HG03565 (cell line): Measurements from ENCODE around the gene C11orf97.

ENCODE experiments used
- ATAC-seq: cut with Tn5 transposase; IDR thresholded peaks from one replicate; pipeline ENCODE4 v1.9.1; 2021; ENCODE audit warnings: mild to moderate bottlenecking, moderate library complexity; ENCODE audit not compliant: unreplicated experiment

C11orf97 gene

DNA sequence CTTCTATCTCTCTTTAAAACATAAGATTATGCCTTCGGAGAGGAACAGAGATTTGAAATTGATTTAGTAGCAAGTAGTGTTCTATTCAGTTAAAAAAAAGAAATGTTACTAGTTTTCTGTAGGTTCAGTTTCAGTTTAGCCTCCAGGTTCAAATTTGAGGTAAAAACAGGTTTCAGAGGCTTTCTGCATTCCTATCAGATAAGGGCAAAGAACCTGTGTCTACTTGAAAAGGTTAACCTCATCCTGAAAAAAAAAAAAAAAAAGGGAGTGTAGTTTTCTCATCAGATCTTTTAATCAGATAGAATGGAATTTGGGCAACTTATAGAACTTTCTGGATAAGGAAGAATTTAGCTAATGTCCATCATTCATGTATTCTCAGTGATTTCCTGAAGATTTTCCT lies 12.1 kb downstream of the C11orf97 start:
- no peak for ATAC-seq

DNA sequence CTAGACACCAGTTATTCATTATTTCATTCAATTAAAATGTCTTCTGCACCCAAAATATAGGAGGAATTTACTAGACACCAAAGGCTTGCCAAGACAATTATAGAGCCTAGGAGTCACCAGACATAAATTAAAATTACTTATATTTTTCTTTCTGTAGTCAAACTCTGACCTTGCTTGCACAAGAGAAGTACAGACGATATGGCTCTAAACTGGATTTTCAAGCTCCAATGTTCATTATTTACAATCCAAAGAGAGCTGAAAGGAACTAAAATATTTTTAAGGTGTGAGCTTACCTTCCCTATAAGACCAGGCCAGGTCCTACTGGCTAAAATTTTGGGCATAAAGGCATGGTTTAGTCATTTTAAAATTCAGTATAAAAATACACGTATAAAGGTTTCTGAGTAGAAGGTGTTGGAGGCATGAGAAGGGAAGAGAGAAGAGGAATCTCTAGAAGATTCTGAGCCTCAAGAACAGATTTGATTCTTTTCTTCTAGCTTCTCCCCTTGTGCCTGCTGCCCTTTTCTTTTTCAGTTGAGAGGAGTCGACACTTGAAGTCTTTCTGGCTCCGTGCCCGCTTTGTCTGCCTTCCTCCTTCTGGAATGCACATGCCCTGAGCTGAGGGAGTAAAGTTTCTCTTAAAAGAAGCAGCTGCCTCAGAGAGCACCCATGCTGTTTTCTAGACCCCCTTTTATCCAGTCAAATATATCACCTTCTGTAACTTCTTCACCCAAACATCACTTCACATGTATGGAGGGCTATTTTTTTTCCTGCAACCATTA lies 13.5 kb downstream of the C11orf97 start:
- ATAC-seq, result no peak

DNA sequence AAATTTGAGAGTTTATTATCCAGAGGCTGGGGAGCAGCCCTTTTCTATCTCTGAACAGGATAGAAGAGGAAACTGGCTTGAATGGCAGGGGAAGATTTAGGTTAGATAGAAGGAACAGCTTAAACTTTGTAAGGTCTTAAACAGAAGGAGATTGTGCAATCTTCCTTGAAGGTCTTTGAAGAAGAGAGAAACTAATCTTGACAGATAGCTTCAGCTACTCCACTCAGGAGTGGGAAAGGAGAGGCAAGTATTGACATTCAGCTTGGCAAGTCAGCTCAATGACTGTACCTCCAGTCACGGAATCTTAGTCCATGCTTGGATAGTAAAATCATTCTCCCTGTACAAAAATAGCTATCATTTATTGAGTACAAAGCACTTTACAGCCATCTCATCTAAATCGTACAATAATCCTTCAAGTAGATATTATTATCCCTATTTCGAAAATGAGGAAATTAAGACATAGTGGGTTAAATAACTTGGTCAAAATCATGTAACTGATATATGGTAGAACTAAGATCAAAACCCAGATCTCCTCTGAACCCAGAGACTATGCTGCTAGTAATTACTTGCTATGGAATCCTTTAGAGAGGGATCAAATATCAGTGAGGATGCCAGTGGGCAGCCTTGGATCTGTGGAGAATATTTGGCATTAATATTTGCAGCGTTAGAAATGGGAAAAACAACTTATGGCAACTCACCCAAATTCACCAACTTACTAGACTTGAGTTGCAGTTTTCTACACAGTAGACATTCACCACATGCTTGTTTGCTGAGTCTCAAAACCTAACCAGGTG lies 14.6 kb downstream of the C11orf97 start:
- ATAC-seq, result no peak

DNA sequence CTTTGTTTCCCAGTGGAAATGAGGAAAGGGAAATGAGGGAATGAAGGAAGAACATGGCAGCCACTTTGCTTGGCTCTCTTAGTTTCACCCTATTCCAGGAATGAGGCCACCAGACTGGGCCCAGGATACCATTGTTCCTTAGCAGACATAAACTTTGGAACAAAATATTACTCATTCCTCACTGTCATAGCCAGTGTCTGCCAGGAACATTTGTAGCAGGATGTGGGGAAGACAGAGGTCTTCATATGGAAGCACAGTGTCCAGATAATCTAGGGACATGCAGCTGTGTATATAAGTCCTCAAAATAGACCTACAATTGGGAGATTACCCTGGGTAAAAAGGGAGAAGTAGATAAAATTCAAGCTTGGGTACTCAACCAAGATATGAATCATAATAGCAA lies 16.3 kb downstream of the C11orf97 start:
- no peak for ATAC-seq

DNA sequence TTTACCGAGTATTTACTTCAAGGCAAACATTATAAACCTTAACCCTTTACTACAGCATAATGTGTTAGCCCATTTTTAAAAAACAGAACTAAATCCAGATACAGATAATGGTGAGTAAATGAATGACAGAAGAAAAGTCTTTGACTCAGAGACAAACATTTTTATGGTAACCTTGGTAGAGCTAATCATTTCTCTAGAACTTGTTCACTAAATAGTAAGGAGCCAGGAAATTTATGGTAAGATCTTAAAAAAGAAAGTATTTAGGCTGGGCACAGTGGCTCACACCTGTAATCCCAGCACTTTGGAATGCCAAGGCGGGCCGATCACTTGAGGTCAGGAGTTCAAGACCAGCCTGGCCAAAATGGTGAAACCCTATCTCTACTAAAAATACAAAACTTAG lies 19.9 kb downstream of the C11orf97 start:
- ATAC-seq, result no peak

DNA sequence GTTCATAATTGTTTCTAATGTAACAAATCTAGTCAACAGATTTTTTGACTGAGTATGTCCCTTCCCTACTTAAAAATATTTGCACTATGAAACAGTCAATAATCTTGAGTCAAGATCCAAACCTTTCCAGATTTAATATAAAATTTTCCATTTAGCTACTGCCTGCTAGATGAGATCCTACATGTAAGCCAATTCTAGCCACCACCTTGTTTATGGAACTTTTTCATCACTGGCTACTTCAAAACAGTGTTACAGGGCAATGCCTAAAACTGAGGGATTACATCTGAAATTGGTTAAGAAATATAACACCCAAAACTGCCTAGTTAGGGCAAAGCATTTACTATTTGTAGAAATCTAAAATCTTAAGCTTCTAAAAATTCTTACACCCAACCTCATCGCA lies 20.9 kb downstream of the C11orf97 start:
- no peak for ATAC-seq

DNA sequence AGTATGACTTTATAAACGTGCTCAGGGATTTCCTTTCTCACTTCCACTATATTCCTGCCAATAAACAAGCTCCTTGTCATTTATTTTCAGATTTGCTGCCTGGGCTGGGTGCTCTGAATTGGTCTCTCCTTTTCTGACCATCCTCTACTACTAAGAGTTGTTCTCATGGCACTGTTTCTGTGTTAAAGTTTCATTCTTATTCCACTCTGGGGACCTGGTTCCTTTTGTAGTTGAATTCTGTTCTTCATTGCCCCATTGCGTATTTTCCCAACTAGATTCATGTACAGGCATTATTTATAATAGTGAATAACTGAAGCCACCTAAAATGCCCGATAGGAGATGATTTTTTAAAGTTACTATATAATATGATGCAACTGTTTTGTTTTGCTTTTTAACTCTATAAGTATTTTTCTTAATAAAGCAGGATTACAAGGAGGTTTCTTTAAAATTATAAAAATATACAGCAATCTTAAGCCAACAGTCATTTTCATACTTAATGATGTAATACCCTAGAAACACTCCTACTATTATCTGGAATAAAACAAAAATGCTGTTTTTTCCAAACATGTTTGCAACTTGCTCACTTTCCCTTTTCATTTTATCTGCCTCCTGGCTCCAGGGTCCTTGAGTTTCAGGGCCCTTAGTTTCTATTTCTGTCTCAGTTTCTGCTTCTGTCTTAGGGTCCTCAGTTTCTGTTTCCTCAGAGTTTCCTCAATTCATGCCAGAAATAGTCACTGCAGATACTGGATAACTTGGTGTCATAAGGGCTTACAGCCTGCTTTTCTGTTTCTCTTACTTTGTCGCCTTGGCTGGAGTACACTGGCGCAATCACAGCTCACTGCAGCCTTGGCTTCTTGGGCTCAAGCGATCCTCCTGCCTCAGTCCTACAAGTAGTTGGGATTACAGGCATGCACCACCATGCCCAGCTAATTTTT lies 21.7 kb downstream of the C11orf97 start:
- ATAC-seq, result no peak

DNA sequence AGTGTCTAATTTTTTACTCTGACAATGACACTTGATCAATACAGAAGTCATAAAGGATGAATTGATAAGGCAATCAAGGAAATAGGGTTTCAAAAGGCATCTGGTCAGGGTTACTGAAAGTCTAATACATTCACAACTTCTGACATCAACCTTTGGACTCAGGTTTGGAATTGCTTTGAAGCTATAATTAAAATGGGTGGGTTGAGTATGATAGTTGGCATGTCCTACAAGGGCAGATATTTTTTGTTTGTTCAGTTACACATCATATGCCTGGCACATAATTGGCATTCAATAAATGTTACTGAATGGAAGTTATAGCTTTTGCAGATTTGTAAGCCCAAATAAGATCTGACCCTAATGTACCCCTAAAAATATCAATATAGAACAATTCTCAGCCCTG lies 24.1 kb downstream of the C11orf97 start:
- no peak for ATAC-seq

DNA sequence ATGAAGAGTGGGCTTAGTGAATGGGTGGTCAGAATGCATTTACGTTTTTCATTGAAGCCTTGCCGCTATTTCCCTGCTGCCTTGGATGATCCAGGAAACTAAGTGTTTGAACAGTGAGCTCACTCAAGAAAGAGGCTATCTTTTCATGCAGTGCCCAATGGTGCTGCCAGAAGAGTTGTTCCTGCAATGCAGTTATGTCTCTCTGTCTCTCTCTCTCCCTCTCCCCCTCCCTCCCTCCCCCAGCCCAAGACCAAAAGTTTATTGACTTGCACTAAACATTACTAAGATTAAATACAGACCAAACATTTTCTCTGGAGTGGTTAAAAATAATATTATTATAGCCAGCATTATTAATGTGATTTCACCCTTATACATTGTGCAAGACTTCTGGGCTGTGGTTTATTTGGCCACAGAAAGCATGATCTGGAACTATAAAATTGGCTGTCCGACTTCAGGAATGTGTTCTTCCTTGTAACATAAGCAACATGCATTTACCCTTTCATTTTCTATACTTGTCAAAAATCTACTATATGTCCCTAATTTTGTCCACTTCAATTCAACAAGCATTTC lies 24.9 kb downstream of the C11orf97 start:
- no peak for ATAC-seq

DNA sequence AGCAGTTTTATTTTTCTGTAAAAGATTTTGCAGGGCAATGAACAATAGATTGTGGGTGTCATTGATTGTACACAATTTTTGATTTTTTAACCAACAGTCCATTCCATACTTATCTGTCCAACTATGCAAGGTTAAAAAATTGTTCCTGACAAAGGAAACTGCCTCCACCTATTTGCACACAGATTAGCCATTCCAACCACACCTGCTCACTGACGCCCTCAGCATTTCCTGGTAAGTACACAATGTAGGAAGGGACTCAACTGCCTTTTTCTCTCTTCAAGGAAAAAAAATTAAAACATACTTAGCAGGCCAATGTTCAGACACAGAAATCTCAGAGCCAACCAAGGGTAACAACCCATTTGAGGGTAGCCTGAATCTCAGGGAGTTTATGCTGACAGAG lies 27.2 kb downstream of the C11orf97 start:
- ATAC-seq, result no peak

DNA sequence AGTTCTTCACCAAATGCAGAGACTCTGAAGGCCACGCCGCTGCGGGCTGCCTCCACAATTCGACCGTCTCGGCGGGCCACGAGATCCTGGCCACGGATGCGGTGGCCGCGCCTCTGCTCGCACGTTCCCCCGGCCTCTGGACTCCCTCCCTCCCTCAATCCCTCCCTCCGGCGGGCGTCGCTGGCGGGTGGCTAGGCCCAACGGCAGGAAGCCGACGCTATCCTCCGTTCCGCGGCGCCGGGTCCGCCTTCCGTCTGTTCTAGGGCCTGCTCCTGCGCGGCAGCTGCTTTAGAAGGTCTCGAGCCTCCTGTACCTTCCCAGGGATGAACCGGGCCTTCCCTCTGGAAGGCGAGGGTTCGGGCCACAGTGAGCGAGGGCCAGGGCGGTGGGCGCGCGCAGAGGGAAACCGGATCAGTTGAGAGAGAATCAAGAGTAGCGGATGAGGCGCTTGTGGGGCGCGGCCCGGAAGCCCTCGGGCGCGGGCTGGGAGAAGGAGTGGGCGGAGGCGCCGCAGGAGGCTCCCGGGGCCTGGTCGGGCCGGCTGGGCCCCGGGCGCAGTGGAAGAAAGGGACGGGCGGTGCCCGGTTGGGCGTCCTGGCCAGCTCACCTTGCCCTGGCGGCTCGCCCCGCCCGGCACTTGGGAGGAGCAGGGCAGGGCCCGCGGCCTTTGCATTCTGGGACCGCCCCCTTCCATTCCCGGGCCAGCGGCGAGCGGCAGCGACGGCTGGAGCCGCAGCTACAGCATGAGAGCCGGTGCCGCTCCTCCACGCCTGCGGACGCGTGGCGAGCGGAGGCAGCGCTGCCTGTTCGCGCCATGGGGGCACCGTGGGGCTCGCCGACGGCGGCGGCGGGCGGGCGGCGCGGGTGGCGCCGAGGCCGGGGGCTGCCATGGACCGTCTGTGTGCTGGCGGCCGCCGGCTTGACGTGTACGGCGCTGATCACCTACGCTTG lies 31.7 kb downstream of the C11orf97 start, which contains the start of gene FUT4:
Gene FUT4, plus strand, starts transcription at position 227 of the 951 bp plus-strand sequence. Its CDS starts 213 bp downstream, at position 440.
- peak; percentile 78 for ATAC-seq

DNA sequence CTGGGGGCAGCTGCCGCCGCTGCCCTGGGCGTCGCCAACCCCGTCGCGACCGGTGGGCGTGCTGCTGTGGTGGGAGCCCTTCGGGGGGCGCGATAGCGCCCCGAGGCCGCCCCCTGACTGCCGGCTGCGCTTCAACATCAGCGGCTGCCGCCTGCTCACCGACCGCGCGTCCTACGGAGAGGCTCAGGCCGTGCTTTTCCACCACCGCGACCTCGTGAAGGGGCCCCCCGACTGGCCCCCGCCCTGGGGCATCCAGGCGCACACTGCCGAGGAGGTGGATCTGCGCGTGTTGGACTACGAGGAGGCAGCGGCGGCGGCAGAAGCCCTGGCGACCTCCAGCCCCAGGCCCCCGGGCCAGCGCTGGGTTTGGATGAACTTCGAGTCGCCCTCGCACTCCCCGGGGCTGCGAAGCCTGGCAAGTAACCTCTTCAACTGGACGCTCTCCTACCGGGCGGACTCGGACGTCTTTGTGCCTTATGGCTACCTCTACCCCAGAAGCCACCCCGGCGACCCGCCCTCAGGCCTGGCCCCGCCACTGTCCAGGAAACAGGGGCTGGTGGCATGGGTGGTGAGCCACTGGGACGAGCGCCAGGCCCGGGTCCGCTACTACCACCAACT lies 32.5 kb downstream of the C11orf97 start:
- ATAC-seq, result no peak

DNA sequence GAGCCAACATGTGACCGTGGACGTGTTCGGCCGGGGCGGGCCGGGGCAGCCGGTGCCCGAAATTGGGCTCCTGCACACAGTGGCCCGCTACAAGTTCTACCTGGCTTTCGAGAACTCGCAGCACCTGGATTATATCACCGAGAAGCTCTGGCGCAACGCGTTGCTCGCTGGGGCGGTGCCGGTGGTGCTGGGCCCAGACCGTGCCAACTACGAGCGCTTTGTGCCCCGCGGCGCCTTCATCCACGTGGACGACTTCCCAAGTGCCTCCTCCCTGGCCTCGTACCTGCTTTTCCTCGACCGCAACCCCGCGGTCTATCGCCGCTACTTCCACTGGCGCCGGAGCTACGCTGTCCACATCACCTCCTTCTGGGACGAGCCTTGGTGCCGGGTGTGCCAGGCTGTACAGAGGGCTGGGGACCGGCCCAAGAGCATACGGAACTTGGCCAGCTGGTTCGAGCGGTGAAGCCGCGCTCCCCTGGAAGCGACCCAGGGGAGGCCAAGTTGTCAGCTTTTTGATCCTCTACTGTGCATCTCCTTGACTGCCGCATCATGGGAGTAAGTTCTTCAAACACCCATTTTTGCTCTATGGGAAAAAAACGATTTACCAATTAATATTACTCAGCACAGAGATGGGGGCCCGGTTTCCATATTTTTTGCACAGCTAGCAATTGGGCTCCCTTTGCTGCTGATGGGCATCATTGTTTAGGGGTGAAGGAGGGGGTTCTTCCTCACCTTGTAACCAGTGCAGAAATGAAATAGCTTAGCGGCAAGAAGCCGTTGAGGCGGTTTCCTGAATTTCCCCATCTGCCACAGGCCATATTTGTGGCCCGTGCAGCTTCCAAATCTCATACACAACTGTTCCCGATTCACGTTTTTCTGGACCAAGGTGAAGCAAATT lies 33.3 kb downstream of the C11orf97 start:
- ATAC-seq, result no peak

DNA sequence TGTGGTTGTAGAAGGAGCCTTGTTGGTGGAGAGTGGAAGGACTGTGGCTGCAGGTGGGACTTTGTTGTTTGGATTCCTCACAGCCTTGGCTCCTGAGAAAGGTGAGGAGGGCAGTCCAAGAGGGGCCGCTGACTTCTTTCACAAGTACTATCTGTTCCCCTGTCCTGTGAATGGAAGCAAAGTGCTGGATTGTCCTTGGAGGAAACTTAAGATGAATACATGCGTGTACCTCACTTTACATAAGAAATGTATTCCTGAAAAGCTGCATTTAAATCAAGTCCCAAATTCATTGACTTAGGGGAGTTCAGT lies 33.9 kb downstream of the C11orf97 start:
- no peak for ATAC-seq

DNA sequence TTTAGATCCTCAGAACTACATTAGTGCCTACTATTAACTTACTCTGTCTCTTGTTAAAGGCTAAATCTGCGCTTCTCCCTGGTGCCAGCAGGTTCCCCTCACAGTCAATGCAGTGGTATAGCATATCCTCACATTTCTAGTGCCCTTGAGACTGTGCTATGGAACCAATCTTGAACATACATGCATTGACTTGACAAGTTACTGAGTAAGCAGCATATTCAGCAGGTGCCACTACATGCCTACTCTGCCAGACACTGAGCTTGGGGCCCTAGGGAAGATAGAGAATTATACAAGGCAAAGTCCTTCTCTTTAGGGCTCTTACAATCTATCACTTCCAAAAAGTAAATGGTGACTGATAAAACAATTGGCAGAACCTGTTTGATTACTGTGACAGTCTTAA lies 34.6 kb downstream of the C11orf97 start:
- ATAC-seq, result no peak

DNA sequence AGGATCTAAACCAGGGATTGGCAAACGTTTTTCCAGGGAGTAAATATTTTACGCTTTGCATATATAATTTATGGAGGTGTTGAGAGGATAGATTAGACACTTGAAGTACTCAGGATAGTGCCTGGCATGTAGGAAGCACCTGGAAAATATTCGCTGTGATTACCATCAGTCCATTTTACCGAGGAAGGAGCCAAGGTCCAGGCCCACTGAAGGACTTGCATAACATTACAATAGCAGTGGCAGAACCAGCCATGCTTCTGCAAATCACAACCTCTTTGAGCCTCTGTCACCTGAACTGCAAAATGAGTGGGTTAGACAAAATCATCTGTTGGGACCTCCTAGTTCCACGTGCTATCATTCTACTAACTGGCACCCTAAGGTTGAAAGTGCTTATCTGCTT lies 36.9 kb downstream of the C11orf97 start:
- ATAC-seq, result no peak

DNA sequence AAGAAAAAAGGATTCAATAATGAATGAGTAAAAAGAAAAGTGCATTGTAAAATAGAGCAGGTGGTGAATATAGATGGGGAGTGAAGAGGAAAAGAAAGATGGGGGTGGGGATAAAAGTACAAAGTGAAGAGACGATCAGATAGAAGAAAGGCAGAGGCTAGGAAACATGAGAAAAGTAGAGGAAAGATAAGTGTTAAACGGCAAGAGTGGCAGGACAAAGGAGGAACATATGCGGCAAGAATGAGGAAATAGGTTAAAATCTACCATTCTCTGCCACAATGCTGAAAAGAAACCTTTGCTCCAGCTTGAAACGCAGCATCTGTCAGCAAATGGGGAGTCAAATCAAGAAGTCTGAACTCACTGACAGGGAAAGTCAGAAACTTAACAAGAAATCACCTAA lies 38.3 kb downstream of the C11orf97 start:
- ATAC-seq, result no peak

DNA sequence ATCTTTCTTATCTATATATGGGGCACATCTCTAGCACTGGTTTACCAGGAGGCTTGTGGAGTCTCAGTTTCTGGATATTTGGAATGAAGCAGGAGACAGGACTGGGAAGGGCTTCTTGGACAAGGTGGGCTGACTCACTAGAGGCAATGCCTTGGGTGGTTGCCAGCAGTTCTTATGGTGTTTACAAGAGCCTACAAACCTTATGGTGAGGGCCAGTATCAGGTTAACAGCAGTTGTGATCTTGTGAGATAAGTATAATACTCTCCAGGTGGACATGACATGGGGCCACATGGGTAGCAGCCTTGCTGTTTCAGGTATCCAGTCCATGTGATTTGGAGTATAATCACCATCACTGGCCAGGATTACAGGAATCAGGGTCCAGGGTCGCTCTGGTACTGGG lies 41.7 kb downstream of the C11orf97 start:
- ATAC-seq, result no peak
